Hematopoietic multipotent progenitor cell (in vitro differentiated cells): Measurements from ENCODE around the gene GTF2F2. TPM values are rescaled to one million over a fixed set of nuclear protein-coding genes. Genes with fewer than 3 reads are reported as not detected.

ENCODE experiments used
- DNase-seq, 3 donors: peaks; one replicate each; pipeline ENCODE4 v3.0.0-alpha.2; 2011 to 2015; ENCODE audit warnings: low read depth in 2 of 3, low spot score in 2 of 3
- total RNA-seq: library from RNA; depleted of rRNA; stranded (reverse); fragments of >200 nt; gene quantifications from one replicate; pipeline ENCODE4 v1.2.3, GENCODE V29; 2012

The GTF2F2 gene
- total RNA-seq, 1 donor = 9.7 TPM

DNA sequence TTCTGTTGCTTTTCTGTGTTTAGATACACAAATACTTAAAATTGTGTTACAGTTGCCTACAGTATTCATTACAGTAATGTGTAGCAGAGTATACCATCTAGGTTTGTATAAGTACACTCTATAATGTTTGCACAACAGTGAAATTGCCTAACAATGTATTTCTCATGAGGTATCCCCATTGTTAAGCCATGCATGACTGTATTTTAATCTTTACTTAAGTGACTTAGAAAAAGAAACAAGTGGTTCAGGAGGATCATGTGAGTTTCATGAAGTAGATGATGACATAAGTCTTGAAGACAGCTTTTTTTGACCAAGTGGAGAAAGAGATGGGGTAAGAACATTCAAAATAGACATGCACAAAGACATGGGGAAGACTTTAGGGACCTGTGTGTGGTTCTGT, 88.9 kb downstream of the GTF2F2 start:
- no peak for DNase-seq

DNA sequence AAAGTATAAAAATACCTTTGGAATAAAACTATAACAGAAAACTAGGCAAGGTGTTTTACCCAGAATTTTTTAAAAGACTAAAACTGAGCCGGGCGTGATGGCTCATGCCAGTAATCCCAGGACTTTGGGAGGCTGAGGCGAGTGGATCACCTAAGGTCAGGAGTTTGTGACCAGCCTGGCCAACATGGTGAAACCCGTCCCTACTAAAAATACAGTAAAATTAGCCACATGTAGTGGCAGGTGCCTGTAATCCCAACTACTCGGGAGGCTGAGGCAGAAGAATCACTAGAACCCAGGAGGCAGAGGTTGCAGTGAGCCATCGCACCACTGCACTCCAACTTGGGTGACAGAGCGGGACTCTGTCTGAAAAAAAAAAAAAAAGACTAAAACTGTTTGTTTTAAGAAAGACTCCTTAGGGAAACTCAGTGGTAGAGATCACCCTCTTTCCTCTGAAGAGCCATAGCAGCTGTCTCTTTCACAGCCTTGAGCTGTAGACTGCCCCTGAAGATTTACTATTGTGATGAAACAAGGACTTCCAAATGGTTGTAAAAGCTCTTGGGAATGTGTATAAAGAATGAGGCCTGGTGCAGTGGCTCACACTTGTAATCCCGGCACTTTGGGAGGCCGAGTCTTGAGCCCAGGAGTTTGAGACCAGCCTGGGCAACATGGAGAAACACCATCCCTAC, 95.2 kb downstream of the GTF2F2 start:
- DNase-seq = no peak

DNA sequence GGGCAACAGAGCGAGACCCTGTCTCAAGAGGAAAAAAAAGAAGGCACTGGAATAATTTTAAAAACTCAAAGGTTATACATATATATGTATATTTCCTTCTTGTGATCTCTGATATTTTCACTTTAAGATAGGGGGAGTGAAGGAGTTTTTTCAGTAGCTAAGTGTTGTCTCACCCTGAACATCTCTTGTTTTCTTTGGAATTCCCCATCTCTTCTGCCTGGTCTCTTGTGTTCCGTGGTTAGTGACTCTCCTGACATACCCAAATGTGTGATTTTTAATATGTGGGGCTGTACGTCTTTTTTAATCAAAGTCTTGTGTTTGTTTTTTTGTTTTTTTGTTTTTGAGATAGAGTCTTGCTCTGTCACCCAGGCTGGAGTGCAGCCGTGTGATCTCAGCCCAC, 95.9 kb downstream of the GTF2F2 start:
- no peak for DNase-seq

DNA sequence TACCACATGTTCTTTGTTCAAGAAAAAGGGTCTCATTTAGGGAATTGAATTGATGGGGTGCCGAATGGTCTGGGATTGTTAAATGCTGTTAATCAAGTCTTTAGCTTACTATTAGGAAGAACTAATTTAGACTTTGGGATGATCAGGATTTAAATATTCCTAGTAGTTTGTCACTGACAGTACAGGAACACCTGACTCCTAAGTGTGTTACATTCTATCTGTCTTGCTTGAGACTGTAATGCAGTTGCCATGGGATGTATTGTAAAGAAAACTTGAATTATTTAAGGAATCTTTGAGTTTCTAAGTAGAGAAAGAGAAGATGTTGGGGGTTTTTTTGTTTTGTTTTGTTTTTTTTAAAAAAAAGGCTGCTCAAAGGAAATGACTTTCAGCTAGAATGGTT, 98.4 kb downstream of the GTF2F2 start:
- DNase-seq = no peak

DNA sequence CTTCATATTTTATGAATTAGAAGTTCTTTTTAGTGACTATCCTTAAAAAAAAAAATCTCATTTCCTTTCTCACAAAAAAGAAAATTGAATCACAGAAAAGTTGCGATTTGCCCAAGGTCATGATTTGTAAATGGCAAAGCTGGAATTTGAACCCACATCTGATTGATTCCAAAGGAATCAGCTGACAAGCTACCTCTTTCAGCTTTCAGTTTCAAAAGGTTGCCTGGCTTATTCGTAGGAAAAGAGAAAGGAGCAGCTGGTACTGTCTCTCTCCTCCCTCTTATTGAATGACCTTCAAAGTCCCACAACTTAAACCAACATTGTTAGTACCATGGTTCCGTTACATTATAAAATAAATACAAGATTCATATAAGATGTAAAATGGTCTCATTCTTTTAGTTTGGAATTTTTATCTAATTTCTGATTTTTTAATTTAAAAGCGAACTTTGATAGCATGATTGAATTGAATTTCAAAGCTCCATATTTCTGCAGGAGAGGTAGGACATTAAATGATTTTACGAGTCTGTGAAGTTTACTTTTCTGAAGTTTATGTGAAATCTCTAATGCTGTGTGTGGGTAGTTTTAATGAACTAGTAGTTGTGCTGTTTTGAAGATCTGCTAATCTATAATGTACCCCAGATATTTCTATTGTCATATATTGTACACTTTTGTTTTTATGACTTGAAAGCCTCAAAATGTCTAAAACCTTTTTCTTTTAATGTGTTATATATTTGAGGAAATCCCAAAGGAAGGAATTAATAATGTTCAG, 99.0 kb downstream of the GTF2F2 start:
- no peak for DNase-seq

DNA sequence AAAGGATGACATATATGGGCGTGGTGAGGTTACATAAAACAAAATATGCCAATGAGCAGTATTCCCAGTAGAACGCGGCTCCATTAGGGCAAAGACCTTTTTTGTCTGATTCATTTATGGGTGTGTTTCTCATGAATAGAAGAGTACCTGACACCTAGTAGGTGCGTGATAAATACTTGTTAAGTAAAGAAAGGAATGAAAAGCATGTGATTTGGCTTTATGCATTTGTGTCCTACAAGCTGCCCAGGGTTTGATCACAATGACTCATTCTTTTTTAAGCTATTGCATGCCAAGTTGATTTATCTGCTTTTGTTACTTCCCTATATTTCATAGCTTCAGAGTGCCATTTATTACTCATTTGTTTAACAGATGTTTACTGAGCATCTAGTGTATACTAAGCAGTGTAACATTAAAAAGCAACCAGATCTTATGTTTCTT, 99.6 kb downstream of the GTF2F2 start:
- peak in 2 of 3 donors; percentile 53 to 81 for DNase-seq

DNA sequence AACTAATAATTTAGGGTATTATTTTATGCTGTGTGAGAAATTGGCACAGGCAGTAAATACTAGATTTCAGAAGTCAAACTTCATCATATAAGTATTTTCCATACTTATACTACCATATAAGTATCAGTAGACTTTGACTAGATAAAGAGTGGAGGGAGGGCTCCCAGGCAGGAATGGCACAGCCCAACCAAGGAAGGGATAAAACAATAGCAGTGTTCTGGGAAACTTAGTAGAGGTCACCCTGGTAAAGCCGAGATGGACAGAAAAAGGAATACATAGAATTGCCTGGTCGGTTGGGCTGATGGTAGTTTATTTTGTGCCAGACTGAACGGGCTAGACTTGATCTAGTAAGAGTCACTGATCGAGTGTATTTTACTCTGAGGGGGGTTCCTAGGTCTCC, 100.1 kb downstream of the GTF2F2 start:
- DNase-seq = no peak

DNA sequence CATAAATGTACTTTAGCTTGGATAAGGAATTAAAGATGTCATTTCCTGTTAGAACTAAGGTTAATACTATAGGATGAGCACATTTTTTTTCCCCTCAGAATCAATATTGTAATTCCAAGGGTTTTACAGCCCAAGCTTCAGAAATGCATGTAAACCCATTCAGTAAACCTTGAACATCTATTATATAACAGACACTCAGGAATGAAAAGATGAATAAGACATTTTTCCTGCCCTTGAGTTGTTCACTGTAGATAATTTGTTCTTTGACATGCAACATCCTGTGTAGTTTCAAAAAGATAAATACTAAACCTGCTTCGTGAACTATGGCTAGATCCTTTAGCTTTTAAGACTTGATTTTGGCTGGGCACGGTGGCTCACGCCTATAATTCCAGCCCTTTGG, 102.2 kb downstream of the GTF2F2 start:
- no peak for DNase-seq

DNA sequence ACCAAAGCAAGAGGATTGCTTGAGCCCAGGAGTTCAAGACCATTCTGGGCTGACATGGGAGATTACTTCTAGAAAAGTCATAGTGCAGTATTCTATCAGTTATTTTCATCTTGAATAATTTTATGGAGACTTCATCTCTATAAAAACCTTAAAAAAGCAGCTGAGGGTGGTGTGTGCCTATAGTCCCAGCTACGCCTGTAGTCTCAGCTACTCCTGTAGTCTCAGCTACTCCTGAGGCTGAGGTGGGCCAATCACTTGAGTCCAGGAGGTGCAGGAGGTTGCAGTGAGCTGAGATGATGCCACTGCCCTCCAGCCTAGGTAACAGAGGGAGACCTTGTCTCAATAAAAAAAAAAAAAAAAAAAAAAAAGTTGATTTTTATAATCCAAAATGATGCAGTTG, 102.6 kb downstream of the GTF2F2 start:
- no peak for DNase-seq

DNA sequence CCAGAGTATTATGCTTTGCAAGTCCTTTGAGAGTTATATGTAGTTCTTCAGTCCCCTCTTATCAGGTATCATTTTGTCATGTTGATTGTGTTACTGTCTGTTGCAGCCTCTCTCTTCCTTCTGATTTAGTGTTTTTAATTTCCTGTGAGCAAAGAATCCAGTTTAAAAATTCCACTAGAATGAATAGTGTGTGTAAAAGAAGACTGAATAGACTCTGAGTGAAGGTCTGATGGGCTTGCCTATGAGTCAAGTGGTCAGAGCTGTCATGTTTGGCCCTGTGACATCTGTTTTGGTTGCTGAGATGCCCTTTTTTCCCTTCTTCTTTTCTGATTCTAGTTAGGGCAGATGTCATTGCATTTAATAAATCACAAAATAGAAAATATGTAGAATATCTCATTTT, 103.9 kb downstream of the GTF2F2 start:
- DNase-seq = no peak

DNA sequence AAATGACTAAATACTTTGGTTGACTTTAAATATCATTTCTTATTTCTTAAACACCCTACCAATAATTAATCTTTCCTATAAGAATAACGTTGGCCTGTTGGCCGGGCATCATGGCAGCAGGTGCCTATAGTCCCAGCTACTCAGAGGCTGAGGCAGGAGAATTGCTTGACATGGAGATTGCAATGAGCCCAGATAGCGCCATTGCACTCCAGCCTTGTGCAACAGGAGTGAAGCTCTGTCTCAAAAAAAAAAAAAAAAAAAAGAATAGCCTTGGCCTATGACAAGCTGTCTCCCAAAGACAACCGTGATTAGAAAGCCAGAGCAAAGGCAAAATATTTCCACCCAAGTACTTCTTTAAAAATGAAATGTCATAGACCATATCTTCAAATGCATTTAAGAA, 105.1 kb downstream of the GTF2F2 start:
- DNase-seq = no peak

DNA sequence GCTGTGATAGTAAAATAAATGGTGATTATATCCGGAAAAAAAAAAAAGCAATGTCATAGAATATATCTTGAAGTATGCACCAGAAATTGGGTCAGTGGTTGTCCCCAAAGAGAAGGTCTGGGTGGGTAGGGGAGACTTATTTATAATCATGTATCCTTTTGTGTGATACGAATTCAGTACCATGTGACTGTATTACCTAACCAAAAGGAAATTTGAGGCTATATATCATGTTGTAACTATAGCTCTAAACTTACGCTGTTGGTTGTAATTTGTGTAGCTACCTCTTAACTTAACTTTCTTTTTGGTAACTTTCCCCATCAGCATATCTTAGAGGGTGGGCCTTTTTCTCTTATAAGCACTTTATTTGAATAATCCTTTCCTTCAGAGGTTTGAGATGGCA, 105.7 kb downstream of the GTF2F2 start:
- DNase-seq = peak in 1 of 3 donors; percentile 9

DNA sequence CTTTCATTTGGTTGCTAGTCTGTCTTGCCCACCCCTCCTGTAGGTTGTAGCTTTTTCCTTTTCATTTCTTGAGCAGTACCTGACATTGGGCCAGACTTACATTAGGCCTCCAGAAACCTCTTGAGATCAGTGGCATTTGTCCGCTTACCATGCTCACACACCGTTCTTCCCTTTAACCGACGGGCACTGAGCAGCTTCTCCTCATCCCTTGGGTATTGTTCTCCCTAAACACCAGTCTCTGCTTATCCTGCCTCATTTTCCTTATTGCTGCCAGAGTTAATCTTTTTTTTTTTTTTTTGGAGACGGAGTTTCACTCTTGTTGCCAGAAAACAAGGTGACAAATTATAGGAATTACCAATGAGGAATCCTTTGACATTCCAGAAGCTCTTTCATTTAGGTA, 107.7 kb downstream of the GTF2F2 start:
- DNase-seq = no peak

DNA sequence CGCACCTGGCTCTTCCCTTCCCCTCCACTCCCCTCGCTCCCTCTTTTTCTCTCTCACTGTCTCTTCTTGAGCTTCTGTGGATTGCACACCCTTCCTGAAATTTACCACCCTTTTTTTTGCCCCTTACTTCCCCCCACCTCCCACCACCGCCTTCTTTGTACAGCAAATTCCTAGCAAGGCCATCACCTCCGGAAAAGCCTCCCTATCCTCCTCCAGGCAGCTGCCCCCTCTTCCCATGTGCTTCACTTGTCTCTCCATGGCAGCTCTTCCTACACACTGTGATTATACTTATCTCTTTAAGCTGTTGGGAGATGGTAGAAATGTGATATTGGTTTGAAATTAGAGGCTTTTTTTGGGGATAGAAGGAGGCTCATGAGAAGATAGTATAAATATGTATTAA, 108.9 kb downstream of the GTF2F2 start:
- no peak for DNase-seq

DNA sequence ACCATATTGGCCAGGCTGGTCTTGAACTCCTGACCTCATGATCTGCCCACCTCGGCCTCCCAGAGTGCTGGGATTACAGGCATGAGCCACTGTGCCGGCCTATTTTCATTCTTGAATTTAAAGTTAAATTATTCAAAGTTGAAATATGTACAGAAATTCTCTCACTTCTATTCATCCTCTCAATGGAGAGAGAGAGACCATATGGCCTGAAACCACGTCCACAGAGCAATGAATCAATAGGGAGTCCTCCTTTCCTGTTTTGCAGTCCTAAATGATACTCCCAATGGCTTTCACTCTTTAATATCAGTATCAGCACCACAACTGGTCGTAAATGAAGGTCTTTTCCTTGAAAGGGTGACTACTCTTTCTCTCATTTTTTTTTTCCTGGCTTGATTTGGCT, 111.0 kb downstream of the GTF2F2 start:
- no peak for DNase-seq

DNA sequence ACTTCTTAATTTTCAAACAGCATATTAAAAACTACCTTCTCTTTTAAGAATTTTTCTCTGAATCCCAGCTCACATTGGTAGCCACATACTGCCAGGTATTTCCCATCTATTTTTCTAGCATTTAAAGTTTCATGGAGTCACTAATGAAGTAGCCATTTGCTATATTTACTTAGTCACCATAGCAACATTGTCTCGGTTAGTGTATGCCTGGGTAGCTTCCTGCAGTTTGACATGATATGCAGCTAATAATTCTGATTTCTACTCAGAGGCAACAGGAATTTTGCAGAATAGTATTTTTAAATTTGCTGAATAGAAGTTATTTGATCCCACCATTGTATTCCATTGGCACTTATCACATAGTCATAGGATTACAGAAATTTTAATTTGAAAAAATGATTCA, 111.4 kb downstream of the GTF2F2 start:
- peak in 2 of 3 donors; percentile 29 to 58 for DNase-seq

DNA sequence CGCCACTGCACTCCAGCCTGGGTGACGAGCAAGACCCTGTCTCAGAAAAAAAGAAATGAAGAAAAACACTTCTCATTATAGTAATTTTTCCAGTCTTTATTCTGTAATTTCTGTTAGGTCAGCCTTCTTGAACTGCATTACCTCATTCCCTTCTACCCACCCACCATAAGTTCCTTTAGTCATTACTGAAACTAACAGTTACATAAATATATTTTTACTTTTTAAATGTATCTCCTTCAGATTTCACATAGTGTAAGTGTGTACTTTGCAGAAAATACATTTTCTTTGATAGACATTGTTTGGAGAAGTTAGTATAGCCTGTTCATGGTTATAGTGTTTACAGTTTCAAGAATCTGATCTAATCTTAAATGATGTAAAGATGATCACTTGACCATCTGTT, 112.3 kb downstream of the GTF2F2 start:
- DNase-seq = no peak

DNA sequence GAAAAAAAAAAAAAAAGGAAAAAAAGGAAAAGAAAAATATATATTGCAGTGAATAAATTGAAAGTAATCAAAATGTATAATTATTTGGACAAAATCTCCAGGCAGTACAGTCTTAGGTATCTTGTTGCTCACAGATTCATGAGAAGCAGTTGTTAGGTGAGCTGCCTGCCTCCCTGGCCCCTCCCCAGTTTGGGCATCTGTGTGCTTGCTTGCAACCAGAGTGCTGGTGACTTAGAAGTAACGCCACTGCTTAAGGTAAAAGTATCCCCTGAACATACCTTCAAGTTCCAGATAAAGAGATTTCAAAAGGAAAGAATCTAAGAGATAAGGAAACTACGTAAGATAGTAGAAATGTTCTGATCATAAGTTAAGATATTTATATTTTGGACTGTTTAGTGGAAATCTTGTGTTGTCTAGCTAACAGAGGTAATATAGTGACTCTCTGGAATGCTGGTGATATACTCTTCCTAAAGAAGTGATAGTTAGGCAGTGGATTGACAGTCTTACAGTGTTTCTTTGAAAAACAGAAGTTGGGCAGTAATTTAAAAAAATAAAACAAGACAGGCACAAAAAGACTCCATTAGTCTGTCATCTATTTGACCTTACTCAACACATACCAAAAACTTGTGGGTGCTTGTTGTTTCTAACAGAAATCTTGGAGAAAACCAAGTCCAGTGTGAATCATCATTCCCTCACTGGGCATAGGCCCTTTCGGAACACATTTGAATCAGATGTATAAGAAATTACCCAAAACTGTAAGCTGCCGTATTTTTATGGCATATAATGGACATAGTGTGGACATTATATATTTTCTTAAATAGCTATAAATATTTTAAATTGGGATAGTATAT, 118.9 kb downstream of the GTF2F2 start:
- no peak for DNase-seq

DNA sequence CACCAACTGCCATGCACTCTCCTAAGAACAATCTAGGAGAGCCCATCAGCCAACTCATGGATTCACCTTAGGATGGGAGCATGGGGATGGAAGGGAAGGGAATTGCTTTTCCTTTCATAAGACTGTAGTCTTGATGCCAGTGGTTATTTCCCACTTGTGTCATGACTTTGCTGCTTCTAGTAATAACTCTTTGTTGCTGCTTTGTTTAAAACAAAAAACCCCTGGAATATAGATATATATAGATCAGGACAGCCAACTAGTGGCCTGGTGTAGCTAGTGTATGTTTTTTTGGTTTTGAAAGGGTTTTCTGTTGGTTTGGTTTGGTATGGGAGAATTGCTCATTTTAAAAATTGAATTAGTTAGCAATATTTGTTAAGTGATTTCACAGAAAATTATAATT, 119.8 kb downstream of the GTF2F2 start:
- no peak for DNase-seq

DNA sequence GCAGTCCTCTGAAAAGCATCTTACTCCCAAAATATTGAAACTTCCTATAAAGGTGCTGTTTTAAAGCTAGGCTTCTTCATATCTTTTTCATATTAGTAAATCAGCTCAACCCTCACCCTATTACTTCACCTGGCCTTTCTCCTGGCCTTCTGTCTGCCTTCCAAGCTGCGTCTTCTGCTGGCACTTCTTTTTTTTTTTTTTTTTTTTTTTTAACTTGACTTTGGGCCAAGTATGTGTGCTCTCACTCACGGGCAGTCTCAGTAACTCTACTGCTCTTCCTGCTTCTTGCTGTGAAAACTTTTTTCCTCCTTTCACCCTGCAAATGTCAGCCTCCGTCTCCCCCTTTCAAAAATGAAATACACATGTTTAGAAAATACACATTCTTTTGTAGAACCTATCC, 121.8 kb downstream of the GTF2F2 start:
- DNase-seq = peak in 2 of 3 donors; percentile 31 to 59

DNA sequence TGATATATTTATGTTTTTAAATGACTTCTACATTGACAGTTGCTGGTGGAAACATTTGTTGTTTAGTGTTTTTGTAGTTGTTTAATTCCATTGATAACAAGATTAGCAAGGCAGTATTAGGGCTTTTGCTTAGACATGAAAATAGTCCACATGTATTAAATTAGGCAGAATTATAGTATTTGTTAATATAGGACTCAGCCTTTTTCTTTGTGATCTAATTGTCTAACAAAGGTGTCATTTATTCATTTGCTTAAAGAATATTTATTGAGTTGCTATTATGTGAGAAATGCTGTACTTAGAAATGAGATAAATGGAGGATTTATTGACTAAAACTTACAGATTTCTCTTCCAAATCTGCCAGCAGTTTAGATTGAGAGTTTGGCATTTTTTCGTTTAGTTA, 122.2 kb downstream of the GTF2F2 start:
- DNase-seq = no peak
